GM10847 (cell line): ENCODE data around the gene OR4S1.
"Not testable (repeated sequence)": the region's sequence is repeated elsewhere in the genome, so short reads cannot be mapped to it uniquely, and the experiment has no call there.

Experiments used
- POLR2A ChIP-seq: IDR thresholded peaks from 2 replicates; pipeline ENCODE4 v1.6.1; 2011; ENCODE audit not compliant: insufficient read length; ENCODE audit errors: extremely low read depth

Gene OR4S1, protein sequence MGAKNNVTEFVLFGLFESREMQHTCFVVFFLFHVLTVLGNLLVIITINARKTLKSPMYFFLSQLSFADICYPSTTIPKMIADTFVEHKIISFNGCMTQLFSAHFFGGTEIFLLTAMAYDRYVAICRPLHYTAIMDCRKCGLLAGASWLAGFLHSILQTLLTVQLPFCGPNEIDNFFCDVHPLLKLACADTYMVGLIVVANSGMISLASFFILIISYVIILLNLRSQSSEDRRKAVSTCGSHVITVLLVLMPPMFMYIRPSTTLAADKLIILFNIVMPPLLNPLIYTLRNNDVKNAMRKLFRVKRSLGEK

DNA sequence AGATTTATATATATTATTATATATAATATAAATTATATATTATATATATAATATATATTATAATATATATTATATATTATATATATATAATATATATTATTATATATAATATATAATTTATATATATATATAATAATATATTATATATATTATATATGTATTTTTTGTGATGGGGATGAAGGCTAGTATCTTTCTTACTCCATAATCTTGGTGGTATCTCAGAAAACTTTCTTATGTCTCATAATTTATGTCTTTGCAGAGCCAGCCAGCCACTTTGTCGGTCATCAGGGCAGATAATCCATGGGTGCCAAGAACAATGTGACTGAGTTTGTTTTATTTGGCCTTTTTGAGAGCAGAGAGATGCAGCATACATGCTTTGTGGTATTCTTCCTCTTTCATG, at the start of gene OR4S1:
OR4S1 (plus strand) TSS at position 301 of the 400 bp plus-strand sequence; CDS start at position 301, 0 bp downstream.
- no peak for TF ChIP-seq POLR2A

DNA sequence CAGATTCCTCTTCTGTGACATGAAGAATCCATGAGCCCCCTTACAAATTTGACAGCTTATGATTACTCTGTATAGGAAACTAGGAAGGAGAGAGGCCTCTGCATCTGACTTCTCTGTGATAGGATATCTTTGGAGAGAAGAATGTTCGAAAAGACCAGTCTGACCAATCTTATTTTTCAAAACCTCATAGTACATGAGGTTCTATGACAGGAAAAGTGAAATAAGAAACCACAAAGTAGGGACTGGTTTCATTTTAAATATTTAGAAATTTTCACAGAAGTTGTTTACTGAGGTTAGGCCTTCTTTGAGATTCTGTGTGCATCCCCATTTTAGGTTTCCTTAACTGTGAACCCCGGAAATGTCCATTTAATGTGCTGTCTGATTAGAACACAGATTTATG, 44.4 kb upstream of the OR4S1 start:
- TF ChIP-seq POLR2A, result no peak

DNA sequence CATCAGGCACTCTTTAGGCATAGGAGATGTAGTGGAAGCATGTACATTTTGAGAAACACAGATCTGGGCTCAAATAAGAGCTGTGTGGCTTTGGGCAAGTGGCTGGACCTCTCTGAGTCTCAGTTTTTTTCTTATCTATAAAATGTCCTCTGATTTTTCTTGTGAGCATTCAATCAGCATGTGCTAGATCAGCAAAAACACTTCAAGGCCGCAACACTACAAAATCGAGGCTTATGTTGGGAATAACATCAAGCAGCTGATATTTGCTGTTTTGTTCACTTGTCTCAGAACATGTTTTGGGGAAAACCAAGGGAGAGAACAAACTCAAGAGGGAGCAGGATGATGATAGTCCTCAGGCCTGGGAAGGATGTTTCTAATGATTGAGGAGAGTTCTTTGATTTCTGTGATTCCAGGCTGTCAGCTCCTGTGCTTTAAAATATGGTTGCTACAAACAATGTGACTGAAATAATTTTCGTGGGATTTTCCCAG, 42.6 kb upstream of the OR4S1 start, which contains the start of gene OR4X1:
OR4X1 (plus strand) TSS at position 439 of the 489 bp plus-strand sequence; CDS start at position 439, 0 bp downstream.
- TF ChIP-seq POLR2A, result no peak

DNA sequence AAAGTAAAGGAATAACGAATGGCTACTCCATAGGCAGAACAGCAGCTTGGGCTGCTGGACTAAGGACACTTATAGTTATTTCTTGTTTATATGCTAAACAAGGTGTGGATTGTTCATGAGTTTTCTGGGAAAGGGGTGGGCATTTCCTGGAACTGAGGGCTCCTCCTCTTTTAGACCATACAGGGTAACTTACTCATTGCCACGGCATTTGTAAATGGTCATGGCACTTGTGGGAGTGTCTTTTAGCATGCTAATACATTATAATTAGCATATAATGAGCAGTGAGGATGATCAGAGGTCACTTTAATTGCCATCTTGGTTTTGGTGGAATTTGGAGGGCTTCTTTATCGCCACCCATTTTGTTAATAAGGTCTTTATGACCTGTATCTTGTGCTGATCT, 35.4 kb upstream of the OR4S1 start:
- TF ChIP-seq POLR2A, result no peak

DNA sequence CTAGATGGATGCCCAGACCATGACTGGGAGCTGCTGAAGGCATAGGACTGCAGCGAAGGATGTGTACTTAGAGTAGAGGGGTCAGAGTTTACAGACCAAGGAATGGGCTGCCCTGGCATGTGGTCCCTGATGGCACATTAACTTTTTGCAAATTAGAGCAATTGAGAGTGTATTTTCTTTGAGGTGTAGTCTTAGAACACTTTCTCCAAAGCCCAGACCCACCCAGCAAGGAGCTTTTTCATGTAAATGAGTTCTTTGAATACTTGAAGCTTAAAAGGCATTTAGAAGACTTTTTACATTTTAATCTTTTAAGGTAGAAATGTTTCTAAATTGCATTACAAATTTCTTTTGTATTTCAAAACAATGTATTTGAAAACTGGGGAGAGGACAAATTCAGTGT, 33.4 kb upstream of the OR4S1 start:
- no peak for TF ChIP-seq POLR2A

DNA sequence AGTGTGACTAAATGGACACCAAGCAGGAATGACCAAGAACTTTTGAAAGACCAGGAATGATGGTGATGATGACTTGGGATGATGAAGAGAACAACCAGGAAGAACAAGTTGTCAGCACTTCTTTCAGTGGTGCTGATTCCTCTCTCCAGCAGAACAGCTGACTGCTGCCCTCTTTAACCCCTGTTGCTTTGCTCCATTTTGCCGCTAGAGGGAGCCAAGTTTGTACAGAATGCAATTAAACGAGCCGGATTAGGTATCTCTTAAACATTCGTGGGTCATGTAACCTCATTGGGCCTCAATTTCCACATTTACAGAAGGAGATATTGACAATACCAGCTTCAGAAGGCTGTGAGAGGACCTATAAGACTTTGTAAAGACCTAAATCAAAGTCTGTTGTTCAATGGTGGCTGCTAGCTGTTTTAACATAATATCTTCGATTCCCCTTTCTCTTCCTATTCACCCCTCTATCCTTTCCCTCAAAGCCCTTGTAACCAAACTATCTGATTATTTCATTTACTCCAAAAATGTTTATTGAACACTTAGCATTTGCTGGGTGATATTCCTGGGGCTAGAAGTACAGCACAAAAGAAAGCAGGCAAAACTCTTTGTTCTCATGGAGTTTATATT, 1.9 kb downstream of the OR4S1 start:
- TF ChIP-seq POLR2A, result no peak

DNA sequence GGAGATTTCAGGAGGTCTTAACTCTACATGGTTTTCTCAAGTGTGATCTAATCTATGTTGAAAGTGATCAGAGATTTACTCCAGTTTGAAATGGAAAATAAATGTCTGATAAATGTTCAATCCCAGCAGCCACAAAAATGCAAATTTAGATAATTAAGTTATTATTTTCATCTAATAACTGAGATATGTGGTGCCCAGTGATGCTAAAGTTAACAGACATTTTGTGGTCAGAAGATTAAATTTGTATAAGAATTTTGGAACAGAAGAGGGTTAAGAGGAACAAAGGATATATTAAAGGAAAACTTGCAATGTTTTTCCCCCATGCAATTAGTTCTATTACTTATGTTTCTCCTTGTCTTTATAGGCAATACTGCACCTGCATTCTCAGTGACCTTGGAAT, 18.6 kb downstream of the OR4S1 start, which contains the start of gene OR4C3:
OR4C3 (plus strand) TSS at position 301 of the 400 bp plus-strand sequence. CDS start 102 bp downstream, outside the sequence.
- not testable (repeated sequence) for TF ChIP-seq POLR2A

DNA sequence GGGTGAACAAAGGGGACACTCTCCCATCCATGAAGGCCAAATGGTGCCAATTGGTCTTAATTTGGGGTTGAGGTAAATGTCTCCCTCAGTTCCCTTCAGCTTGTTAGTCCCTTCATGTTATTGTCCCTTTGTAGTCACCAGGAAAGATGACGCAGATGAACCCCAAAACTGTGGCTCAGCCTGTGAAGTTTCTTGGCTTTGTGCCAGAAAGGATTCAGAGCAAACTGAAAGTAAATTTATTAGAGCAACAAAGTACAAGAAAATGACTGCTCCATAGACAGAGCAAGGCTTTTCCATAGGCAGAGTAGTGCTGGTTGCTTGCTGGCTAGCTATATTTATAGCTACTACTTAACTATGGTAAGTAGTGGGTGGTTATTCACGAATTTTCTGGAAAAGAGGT, 35.4 kb downstream of the OR4S1 start:
- TF ChIP-seq POLR2A, result no peak

DNA sequence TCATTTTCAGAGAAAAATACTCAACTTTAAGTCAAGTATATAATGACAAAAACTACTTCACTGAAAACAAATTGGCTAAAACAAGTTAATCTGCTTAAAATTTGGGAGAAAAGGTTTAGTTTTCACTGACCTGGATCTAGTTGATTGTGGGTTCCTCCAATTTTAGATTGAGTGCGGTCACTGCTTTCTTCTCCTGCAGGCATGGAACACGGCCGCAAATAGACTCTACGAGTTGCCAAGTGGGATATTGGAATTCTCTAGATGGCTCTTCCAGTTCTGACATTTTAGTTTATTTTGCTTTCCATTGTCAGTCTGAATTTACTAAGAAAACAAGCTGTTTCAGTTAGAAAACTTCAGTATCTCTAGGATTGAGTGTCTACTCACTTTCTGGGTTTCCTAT, 48.0 kb downstream of the OR4S1 start:
- no peak for TF ChIP-seq POLR2A

DNA sequence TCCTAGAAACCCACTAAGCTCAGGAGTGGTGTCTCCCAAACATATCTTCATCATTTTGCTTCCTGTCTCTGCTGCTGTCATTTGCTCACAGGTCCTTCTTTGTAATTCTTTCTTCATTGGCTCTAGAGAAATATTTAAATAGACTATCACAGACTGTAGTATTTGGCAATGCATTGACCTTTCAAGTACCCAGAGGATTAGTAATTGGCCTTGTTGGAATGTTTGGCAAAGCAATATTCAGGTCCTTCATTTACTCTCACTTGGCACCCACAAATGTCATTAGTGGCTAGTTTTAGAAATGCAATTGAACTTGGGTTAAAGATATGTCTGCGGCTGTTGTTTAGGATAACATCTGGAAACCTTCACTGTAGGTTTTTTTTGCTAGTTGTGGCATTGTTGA, 48.7 kb downstream of the OR4S1 start:
- TF ChIP-seq POLR2A, result no peak
